Measurements from ENCODE around the gene SPAG6. TPM values are rescaled to one million over a fixed set of nuclear protein-coding genes. Genes with fewer than 3 reads are reported as not detected.

Gene SPAG6
- polyA plus RNA-seq, 1 experiment, result not detected

DNA sequence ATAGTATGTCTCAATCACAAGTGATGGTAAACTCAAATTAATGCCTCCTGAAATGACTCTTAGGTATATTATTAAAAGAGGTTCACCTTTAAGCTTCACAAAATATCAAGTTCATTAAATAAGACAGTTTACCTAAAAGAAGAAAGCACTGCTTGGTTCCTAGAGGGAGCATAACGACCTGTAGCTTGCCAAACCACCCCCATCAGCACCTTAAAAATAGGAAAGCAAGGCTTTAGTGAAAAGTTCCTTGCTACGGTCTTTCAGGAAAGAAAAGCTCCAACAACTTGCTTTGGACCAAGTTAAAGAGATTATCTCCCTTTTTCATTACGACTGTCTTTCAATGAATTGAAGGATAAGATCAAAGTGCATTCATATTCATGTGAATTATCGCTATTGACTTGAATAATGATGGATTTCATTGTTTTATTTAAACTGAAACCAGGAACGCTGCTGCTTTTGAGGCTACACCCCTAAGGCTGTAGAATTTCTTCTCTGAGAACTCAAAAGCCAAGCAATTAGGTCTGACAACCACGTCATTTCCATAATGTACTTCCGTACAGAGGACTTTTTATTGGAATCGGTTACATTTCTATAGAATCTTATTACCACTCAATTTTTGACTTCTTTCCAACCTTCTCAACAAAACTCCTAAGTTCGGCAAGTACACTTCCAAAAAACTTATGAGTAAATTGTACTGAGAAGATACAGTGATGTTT is 7.0 kb upstream of the SPAG6 start:
- Histone ChIP-seq H3K36me3 (ENCODE audit: control insufficient read depth, insufficient read depth, low read length) (no peaks in the 10 kb centered on the region), H3K27me3 (ENCODE audit: control insufficient read depth, insufficient read depth, low read length) (peaks cover 45% of the 10 kb centered on the region), H3K4me3 (ENCODE audit: low read depth, low read length) (no peak overlapping the region)
- ChIA-PET CTCF (interaction anchor here (0.7 kb wide), 1 partner anchor 13 kb away, joined by 3 read pairs; no protein-coding TSS in a partner anchor), POLR2A (no interaction called here)
- TF ChIP-seq, protein P1, sequence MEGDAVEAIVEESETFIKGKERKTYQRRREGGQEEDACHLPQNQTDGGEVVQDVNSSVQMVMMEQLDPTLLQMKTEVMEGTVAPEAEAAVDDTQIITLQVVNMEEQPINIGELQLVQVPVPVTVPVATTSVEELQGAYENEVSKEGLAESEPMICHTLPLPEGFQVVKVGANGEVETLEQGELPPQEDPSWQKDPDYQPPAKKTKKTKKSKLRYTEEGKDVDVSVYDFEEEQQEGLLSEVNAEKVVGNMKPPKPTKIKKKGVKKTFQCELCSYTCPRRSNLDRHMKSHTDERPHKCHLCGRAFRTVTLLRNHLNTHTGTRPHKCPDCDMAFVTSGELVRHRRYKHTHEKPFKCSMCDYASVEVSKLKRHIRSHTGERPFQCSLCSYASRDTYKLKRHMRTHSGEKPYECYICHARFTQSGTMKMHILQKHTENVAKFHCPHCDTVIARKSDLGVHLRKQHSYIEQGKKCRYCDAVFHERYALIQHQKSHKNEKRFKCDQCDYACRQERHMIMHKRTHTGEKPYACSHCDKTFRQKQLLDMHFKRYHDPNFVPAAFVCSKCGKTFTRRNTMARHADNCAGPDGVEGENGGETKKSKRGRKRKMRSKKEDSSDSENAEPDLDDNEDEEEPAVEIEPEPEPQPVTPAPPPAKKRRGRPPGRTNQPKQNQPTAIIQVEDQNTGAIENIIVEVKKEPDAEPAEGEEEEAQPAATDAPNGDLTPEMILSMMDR (IDR thresholded peaks at IDR 0.05; ENCODE audit: insufficient read depth, low read depth, low read length), result no peak
- DNase-seq (ENCODE audit: low read depth), result no peak

DNA sequence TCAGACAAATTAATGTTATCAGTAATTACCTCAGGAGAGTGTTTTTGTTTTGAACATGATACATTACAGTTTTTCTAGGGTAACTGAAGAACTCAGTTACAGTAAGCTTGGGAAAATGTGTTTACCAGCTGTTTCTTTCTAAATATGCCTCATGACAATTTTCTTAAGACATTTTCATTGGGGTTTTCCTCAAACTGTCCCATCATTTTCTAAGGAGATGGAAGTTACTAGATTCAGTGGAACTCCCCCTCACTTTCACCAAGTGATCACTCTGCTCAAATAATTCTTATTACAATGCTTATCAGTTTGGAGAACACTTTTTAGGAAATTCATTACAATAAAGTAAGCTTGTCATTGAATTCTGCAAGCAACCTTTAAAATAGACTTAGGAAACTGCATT is 6.4 kb upstream of the SPAG6 start:
- POLR2A ChIA-PET, result no interaction called here

DNA sequence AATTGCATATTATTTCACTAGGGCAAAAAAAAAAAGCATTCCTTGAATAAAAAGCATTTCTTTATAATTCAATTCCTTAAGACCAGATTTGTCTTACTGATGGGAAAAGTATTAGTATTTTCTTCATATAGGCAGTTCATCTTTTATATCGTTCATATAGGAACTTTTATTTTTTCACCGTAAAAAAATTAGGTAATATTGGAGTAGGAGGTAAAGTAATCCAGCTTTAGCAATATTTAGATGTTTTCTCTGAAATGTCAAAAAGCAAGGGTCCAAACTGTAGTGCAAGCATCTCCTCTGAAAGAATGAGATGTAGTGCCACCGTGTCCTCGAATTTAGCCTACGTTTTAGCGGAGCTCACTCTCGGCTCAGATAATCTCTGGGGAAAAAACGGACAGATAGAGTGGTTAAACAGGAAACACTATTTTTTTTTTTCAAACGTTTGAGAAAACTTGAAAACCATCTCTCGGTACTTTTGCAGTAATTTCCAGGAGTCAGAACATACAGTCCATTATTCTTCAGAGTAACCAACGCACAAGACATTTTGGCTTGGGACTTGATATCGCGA is 5.5 kb upstream of the SPAG6 start:
- H3K36me3 ChIP-seq (ENCODE audit: control insufficient read depth, insufficient read depth, low read length), result no peaks in the 10 kb centered on the region
- ChIA-PET POLR2A (interaction anchor here (0.6 kb wide), 2 partner anchors 85 to 96 kb away, joined by 5 to 6 read pairs; no protein-coding TSS in a partner anchor), CTCF (interaction anchor here (1.1 kb wide), 1 partner anchor 75 kb away, joined by 5 read pairs; no protein-coding TSS in a partner anchor)
- peak overlapping the region; percentile 76 for H3K4me3 ChIP-seq (ENCODE audit: low read depth, low read length)
- TF ChIP-seq, protein P1 (IDR thresholded peaks at IDR 0.05; ENCODE audit: insufficient read depth, low read depth, low read length), result no peak
- H3K27me3 ChIP-seq (ENCODE audit: control insufficient read depth, insufficient read depth, low read length), result peaks cover 47% of the 10 kb centered on the region
- DNase-seq (ENCODE audit: low read depth), result no peak

More for the DNA sequence above, 6.4 kb upstream of the SPAG6 start:
- DNase-seq (ENCODE audit: low read depth), result no peak
- H3K4me3 ChIP-seq (ENCODE audit: low read depth, low read length), result no peak overlapping the region
- CTCF ChIA-PET, result interaction anchor here (0.5 to 1.1 kb wide), 2 partner anchors 76 to 133 kb away, joined by 3 to 5 read pairs; no protein-coding TSS in a partner anchor
- TF ChIP-seq, protein P1 (IDR thresholded peaks at IDR 0.05; ENCODE audit: insufficient read depth, low read depth, low read length), result no peak
- peaks cover 45% of the 10 kb centered on the region for H3K27me3 ChIP-seq (ENCODE audit: control insufficient read depth, insufficient read depth, low read length)
- no peaks in the 10 kb centered on the region for H3K36me3 ChIP-seq (ENCODE audit: control insufficient read depth, insufficient read depth, low read length)

DNA sequence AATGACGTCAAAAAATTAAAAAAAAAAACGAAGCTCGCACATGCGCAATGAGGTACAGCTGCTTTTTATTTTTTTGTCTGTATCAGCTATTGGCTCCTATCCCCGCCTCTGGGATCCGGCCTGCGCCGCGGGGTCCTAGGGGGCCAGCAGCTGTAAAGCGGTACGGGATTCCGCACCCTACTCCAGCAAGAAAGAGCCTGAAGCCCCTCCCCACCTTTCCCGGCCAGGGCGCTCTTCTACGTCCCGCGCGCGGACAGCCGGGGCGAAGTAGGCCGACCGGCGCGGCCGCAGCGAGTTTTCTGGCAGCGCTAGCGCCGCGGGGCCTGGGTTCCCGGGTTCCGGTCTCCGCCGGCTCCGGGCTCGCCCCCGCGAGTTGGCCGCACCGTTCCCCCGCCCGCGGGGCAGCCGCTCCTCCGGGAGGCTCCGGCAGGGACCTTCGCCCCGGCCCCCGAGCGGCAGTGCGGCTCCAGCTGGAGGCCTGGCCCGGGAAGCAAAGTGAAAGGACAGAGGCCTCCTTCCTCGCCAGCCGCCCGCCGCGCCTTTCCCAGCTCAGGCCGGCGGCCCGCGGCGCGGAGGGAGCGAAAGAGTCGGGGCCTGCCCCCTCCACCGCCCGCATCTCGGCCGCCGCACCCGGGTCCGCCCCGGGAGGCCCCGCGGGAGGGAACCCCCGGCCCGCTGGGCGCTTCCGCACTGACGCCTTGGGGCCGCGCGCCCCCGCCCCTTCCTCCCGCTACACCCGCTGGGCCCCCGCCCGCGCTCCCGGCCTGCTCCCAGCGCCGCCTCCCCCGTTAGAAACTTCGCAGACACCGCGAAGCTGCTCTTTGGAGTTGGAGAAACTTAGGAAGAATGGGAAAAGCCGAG is 4.7 kb upstream of the SPAG6 start:
- Histone ChIP-seq H3K4me3 (ENCODE audit: low read depth, low read length) (peak overlapping the region; percentile 76), H3K27me3 (ENCODE audit: control insufficient read depth, insufficient read depth, low read length) (peaks cover 47% of the 10 kb centered on the region), H3K36me3 (ENCODE audit: control insufficient read depth, insufficient read depth, low read length) (no peaks in the 10 kb centered on the region)
- peak; percentile 52 for DNase-seq (ENCODE audit: low read depth)
- ChIA-PET POLR2A (interaction anchor here (0.6 kb wide), 2 partner anchors 86 to 96 kb away, joined by 5 to 6 read pairs; no protein-coding TSS in a partner anchor), CTCF (no interaction called here)
- TF ChIP-seq, protein P1 (IDR thresholded peaks at IDR 0.05; ENCODE audit: insufficient read depth, low read depth, low read length), result no peak

Data from BJ (cell line).